Activated naive CD4-positive, alpha-beta T cell treated with anti-CD3 and anti-CD28 coated beads, Interleukin-2, amount 10 ng/mL, durations not matched to agents 7 days and 5 days (primary cell): ENCODE data around the gene NBEA.
"Not testable (repeated sequence)": the region's sequence is repeated elsewhere in the genome, so short reads cannot be mapped to it uniquely, and the experiment has no call there.

ENCODE experiments used
- CTCF ChIA-PET: fragments of 350-600 bp; sonication (Branson Sonifier 250); formaldehyde crosslinking; loops from one replicate; lab custom pipeline; 2021; ENCODE audit warnings: antibody characterized with exemption; lab: Charles Lee
- DNase-seq: peaks from one replicate; pipeline ENCODE4 v3.0.0-alpha.2; 2020
- H3K27ac Mint-ChIP-seq: one replicate; pipeline ENCODE4 v1.8.0; 2021; ENCODE audit warnings: mild to moderate bottlenecking, moderate library complexity, mixed read lengths
- H3K27me3 Mint-ChIP-seq: one replicate; pipeline ENCODE4 v1.8.0; 2021; ENCODE audit warnings: mild to moderate bottlenecking, mixed read lengths
- H3K36me3 Mint-ChIP-seq: one replicate; pipeline ENCODE4 v1.8.0; 2021; ENCODE audit warnings: mixed read lengths
- H3K4me1 Mint-ChIP-seq: one replicate; pipeline ENCODE4 v1.8.0; 2021; ENCODE audit warnings: mixed read lengths
- H3K4me3 Mint-ChIP-seq: one replicate; pipeline ENCODE4 v1.8.0; 2021; ENCODE audit warnings: mild to moderate bottlenecking, moderate library complexity, mixed read lengths
- H3K9me3 Mint-ChIP-seq: one replicate; pipeline ENCODE4 v1.8.0; 2021; ENCODE audit warnings: mixed read lengths

Gene NBEA

GRCh38 chr13:34941835-34942731 is at the start of gene NBEA:
TSS of gene NBEA (plus strand) at chr13:34942270. CDS start at chr13:34942821, 551 bp downstream.
- peak within 1 kb of the TSS; percentile 85 for H3K4me3 Mint-ChIP-seq
- no peaks in the 10 kb centered on the region for H3K36me3 Mint-ChIP-seq
- H3K27ac Mint-ChIP-seq: peak within 1 kb of the TSS; percentile 42
- peaks cover 26% of the 10 kb centered on the region for H3K4me1 Mint-ChIP-seq
- H3K27me3 Mint-ChIP-seq: peaks cover 31% of the 10 kb centered on the region
- H3K9me3 Mint-ChIP-seq: no peaks in the 10 kb centered on the region
- CTCF ChIA-PET: interaction anchor here (1.5 kb wide), 1 partner anchor 217 kb away, joined by 3 read pairs; no protein-coding TSS in a partner anchor
- DNase-seq: peak; percentile 75

- H3K9me3 Mint-ChIP-seq: no peaks in the 10 kb centered on the region
- CTCF ChIA-PET: no interaction called here
- H3K27ac Mint-ChIP-seq: peak overlapping the region; percentile 9
These were observed 47.3 kb upstream of the NBEA start for GRCh38 chr13:34894756-34895155.

GRCh38 chr13:34897220-34897619 is 44.9 kb upstream of the NBEA start:
- peaks cover 4% of the 10 kb centered on the region for H3K27me3 Mint-ChIP-seq

More at GRCh38 chr13:34894756-34895155, 47.3 kb upstream of the NBEA start:
- Mint-ChIP-seq H3K27me3 (no peaks in the 10 kb centered on the region), H3K36me3 (no peaks in the 10 kb centered on the region), H3K4me3 (no peak overlapping the region), H3K4me1 (no peaks in the 10 kb centered on the region)
- DNase-seq: no peak

GRCh38 chr13:34899888-34900287 is 42.2 kb upstream of the NBEA start:
- H3K36me3 Mint-ChIP-seq: no peaks in the 10 kb centered on the region
- CTCF ChIA-PET: no interaction called here
- no peak for DNase-seq
- no peaks in the 10 kb centered on the region for H3K4me1 Mint-ChIP-seq
- no peak overlapping the region for H3K27ac Mint-ChIP-seq
- H3K27me3 Mint-ChIP-seq: peaks cover 8% of the 10 kb centered on the region
- H3K4me3 Mint-ChIP-seq: no peak overlapping the region
- H3K9me3 Mint-ChIP-seq: no peaks in the 10 kb centered on the region

More at GRCh38 chr13:34897220-34897619, 44.9 kb upstream of the NBEA start:
- H3K4me3 Mint-ChIP-seq: no peak overlapping the region
- no peak for DNase-seq
- H3K4me1 Mint-ChIP-seq: no peaks in the 10 kb centered on the region
- H3K27ac Mint-ChIP-seq: no peak overlapping the region
- no peaks in the 10 kb centered on the region for H3K36me3 Mint-ChIP-seq
- CTCF ChIA-PET: no interaction called here
- H3K9me3 Mint-ChIP-seq: no peaks in the 10 kb centered on the region

GRCh38 chr13:34900288-34900739 is 41.8 kb upstream of the NBEA start:
- H3K27ac Mint-ChIP-seq: no peak overlapping the region
- no peak for DNase-seq
- no peak overlapping the region for H3K4me3 Mint-ChIP-seq
- no peaks in the 10 kb centered on the region for H3K4me1 Mint-ChIP-seq
- peaks cover 8% of the 10 kb centered on the region for H3K27me3 Mint-ChIP-seq
- no peaks in the 10 kb centered on the region for H3K36me3 Mint-ChIP-seq
- H3K9me3 Mint-ChIP-seq: no peaks in the 10 kb centered on the region
- CTCF ChIA-PET: no interaction called here

GRCh38 chr13:34901572-34901971 is 40.5 kb upstream of the NBEA start:
- Mint-ChIP-seq H3K4me3 (no peak overlapping the region), H3K9me3 (no peaks in the 10 kb centered on the region), H3K36me3 (no peaks in the 10 kb centered on the region), H3K4me1 (no peaks in the 10 kb centered on the region), H3K27me3 (peaks cover 8% of the 10 kb centered on the region), H3K27ac (no peak overlapping the region)
- CTCF ChIA-PET: no interaction called here
- DNase-seq: no peak

GRCh38 chr13:34911159-34911558 is 30.9 kb upstream of the NBEA start:
- Mint-ChIP-seq H3K4me1 (no peaks in the 10 kb centered on the region), H3K27ac (no peak overlapping the region), H3K27me3 (peaks cover 5% of the 10 kb centered on the region), H3K4me3 (no peak overlapping the region), H3K9me3 (no peaks in the 10 kb centered on the region), H3K36me3 (no peaks in the 10 kb centered on the region)
- CTCF ChIA-PET: no interaction called here
- no peak for DNase-seq

GRCh38 chr13:34913040-34913439 is 29.0 kb upstream of the NBEA start:
- H3K36me3 Mint-ChIP-seq: no peaks in the 10 kb centered on the region
- no peak overlapping the region for H3K4me3 Mint-ChIP-seq
- no peaks in the 10 kb centered on the region for H3K4me1 Mint-ChIP-seq
- CTCF ChIA-PET: no interaction called here
- DNase-seq: no peak
- no peak overlapping the region for H3K27ac Mint-ChIP-seq
- no peaks in the 10 kb centered on the region for H3K9me3 Mint-ChIP-seq
- peaks cover 5% of the 10 kb centered on the region for H3K27me3 Mint-ChIP-seq

- Mint-ChIP-seq H3K9me3 (no peaks in the 10 kb centered on the region), H3K27ac (no peak overlapping the region), H3K27me3 (peaks cover 5% of the 10 kb centered on the region), H3K4me3 (no peak overlapping the region), H3K36me3 (no peaks in the 10 kb centered on the region), H3K4me1 (no peaks in the 10 kb centered on the region)
- DNase-seq: no peak
- CTCF ChIA-PET: no interaction called here
These were observed 27.7 kb upstream of the NBEA start for GRCh38 chr13:34914416-34914815.

- no peak overlapping the region for H3K4me3 Mint-ChIP-seq
- CTCF ChIA-PET: no interaction called here
- no peaks in the 10 kb centered on the region for H3K36me3 Mint-ChIP-seq
- peaks cover 6% of the 10 kb centered on the region for H3K27me3 Mint-ChIP-seq
- no peaks in the 10 kb centered on the region for H3K4me1 Mint-ChIP-seq
- no peaks in the 10 kb centered on the region for H3K9me3 Mint-ChIP-seq
- no peak for DNase-seq
- no peak overlapping the region for H3K27ac Mint-ChIP-seq
These were observed 15.6 kb upstream of the NBEA start for GRCh38 chr13:34926508-34926907.

- H3K4me1 Mint-ChIP-seq, DNase-seq, H3K36me3 Mint-ChIP-seq, CTCF ChIA-PET, H3K27me3 Mint-ChIP-seq, H3K9me3 Mint-ChIP-seq, H3K27ac Mint-ChIP-seq, H3K4me3 Mint-ChIP-seq: not testable (repeated sequence)
These were observed 13.4 kb upstream of the NBEA start for GRCh38 chr13:34928676-34929075.

- no peak overlapping the region for H3K4me3 Mint-ChIP-seq
- no peak overlapping the region for H3K27ac Mint-ChIP-seq
- CTCF ChIA-PET: no interaction called here
- no peaks in the 10 kb centered on the region for H3K4me1 Mint-ChIP-seq
- H3K27me3 Mint-ChIP-seq: peaks cover 4% of the 10 kb centered on the region
- no peaks in the 10 kb centered on the region for H3K9me3 Mint-ChIP-seq
- DNase-seq: no peak
- no peaks in the 10 kb centered on the region for H3K36me3 Mint-ChIP-seq
These were observed 10.5 kb upstream of the NBEA start for GRCh38 chr13:34931572-34931971.

GRCh38 chr13:34933349-34933748 is 8.7 kb upstream of the NBEA start:
- Mint-ChIP-seq H3K4me1 (no peaks in the 10 kb centered on the region), H3K36me3 (no peaks in the 10 kb centered on the region), H3K9me3 (no peaks in the 10 kb centered on the region), H3K4me3 (no peak overlapping the region), H3K27ac (no peak overlapping the region), H3K27me3 (peaks cover 4% of the 10 kb centered on the region)
- DNase-seq: no peak
- CTCF ChIA-PET: no interaction called here

GRCh38 chr13:34933786-34934185 is 8.3 kb upstream of the NBEA start:
- Mint-ChIP-seq H3K27ac (no peak overlapping the region), H3K9me3 (no peaks in the 10 kb centered on the region), H3K36me3 (no peaks in the 10 kb centered on the region), H3K27me3 (peaks cover 4% of the 10 kb centered on the region), H3K4me3 (no peak overlapping the region), H3K4me1 (no peaks in the 10 kb centered on the region)
- CTCF ChIA-PET: no interaction called here
- DNase-seq: no peak

- H3K4me1 Mint-ChIP-seq: no peaks in the 10 kb centered on the region
- peaks cover 4% of the 10 kb centered on the region for H3K27me3 Mint-ChIP-seq
- no peak for DNase-seq
These were observed 6.2 kb upstream of the NBEA start for GRCh38 chr13:34935841-34936240.

More at GRCh38 chr13:34935841-34936240, 6.2 kb upstream of the NBEA start:
- CTCF ChIA-PET: no interaction called here
- Mint-ChIP-seq H3K9me3 (no peaks in the 10 kb centered on the region), H3K27ac (no peak overlapping the region), H3K4me3 (no peak overlapping the region), H3K36me3 (no peaks in the 10 kb centered on the region)
